ENCODE results near the gene CYB561D2.

The CYB561D2 gene

DNA sequence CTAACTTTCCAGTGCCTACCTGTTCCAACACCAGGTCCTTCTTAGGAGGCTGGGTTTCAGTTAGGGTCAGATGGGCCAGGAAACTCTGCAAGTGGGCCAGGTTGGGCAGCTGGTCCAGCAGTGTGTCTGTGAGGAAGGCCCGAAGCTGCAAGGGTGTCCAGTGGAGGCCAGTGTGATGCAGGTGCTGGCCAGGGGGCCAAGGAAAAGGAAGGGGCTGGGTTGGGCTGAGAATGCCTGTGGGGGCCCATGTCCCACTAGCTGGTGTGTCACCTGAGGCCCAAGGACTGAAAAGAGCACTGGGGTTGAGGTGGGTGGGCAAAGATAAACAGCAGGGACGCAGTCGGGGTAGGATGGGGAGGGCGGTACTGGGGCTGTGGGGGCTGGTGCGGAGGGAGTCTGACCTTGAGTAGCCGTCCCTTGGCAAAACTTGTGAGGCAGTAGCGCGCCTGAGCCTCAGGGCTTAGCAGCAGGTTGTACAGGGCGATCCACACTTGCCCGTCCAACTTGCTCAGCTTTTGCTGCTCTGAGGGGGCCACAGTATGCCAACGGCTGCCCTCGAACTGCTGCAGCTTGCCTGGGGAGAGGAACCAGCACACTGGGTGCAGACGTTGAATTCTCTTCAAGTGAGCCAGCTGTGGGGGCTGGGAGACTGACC lies 8.5 kb upstream of the CYB561D2 start:
- DNase-seq (ENCODE audit: low read depth): no peak

DNA sequence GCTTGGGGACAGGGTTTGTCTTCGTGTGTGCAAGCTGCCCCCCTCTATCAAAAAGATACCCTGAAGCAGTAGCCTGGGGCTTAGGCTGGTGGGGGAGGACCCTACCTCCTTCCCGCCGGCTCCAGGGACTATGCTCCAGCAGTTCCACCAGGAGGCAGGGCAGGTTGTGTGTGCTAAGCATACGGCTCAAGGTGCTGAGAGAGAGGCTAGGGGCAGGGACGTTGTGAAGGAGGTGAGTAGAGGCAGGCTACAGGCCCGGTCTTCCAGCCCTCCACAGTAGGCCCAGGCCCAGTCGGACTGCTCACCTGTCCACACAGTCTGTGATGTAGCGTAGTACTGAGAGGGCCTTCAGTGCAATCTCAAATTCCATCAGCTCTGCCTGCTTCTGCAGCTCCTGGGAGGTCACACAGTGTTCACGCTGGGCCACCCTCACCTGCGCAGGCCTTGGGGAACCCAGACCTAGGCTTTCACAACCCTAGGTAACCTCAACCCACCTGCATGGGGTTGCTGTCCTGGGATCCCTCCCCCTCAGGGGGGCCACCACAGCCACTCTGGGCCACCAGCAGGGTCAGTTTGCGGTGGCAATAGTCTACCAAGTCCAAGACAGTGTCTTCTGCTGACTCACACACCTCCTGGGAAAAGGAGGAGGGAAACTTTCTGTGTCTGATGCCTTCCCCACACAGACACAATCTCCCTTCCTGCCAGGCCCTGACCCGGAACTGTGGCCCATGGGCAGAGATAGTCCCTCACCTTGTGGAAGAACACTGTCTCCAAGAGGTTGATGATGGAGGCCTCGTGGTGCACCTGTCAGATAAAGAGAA lies 7.6 kb upstream of the CYB561D2 start:
- DNase-seq (ENCODE audit: low read depth): no peak

DNA sequence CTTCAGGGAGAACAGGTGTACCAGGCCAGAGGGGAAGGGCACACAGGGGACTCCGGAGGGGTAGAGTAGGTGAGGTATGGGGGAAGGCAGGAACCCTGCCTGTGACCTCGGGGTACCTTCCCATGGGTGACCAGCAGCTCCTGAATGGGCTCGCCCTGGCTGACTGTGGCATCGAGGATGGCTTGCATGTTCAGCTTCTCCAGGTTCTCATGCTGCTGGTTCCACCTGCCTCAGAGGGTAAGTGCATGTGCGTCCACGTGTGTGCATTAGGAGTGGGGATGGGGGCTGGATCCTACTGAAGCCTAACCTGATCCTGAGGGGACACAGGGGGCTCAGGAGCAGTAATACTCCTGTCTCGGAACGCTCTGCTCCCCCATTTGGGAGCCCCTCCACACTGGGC lies 5.7 kb upstream of the CYB561D2 start:
- no peak for DNase-seq (ENCODE audit: low read depth)

DNA sequence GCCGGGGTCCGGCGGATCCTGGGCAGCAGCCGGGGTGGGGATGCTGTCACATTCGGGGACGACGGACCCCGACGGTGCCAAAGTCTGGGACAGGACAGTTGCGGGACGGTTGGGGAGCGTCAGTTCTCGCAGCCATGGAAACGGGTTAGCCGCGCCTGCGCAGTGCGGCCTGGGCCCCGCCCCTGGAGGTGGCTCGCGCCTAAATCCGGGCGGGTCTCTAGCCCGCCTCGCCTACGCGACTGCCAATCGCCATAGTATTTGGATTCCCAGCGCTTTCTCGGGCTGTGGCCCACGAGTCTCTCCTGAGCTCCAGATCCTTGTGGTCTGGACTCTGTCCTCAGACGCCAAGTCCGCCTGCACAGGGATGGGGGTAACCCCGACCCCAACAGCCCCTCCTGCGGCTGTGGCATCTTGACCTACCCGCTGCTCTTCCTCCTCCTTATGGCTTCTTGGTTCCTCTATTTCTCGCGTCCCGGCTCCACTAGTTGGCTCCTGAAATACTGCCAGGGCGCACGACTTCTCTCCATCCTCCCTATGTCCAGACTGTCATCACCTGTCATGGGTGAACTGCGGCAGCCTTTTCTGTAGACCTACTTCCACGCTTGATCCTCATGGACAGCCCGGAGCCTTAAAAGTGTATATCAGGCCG lies 5.0 kb upstream of the CYB561D2 start, which contains the start of gene ZMYND10:
TSS of gene ZMYND10 (minus strand) at position 147 of the 649 bp plus-strand sequence. CDS start 153 bp downstream, outside the sequence.
- peak; percentile 65 for DNase-seq (ENCODE audit: low read depth)

DNA sequence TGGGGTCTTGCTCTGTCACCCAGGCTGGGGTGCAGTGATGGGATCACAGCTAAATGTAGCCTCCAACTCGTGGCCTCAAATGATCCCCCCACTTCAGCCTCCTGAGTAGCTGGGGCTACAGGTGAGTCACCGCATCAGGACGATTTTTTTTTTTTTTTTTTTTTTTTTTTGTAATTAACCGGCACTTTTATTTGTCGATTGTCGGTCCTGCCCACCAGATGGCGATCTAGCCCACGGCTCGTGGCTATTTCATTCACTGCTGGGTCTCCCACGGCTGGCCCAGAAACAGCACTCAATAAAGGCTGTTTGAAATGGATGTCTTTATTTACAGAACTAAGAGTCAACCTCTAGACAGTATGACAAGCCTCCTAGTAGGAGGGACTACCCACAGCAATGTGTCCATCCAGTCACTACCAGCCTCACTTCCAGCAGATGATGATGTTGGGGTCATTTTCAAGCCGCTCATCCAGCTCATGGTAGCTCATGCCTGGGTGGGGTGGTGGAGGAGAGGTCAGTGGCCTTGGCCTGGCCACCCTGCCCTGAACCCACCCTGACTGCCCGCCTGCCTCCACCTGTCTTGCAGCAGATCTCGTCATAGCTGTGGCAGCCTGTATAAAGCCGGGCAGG lies 3.4 kb upstream of the CYB561D2 start:
- peak; percentile 70 for DNase-seq (ENCODE audit: low read depth)

DNA sequence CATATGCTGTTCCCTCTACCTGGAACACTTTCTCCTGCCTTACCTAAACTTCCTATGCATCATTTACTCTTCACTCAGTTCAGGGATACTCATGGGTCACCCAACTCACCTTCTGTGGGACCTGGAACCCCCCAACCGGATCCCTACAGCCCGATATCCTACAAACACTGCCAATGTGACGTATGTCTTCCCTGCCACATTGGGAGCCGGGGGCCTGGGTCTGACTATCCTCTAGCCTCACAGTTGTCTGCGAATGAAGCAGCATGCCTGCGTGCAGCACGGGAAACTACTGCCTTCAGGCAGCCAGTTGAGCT lies 492 bp upstream of the CYB561D2 start:
- DNase-seq (ENCODE audit: low read depth): no peak

DNA sequence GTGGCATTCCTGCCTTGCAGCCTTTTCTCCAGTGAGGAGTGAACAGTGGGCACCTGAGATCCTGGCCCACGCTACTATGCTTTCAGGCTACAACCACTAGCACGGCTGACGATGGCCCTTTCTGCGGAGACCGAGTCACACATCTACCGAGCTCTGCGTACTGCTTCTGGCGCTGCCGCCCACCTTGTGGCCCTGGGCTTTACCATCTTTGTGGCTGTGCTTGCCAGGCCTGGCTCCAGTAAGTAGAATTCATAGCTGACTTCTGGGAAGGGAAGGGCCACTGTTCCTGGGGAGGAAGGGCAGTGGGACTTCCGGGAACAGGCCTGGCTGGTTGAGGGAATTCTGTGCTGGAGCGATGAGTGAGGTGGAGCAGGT lies 648 bp downstream of the CYB561D2 start:
- DNase-seq (ENCODE audit: low read depth): no peak

DNA sequence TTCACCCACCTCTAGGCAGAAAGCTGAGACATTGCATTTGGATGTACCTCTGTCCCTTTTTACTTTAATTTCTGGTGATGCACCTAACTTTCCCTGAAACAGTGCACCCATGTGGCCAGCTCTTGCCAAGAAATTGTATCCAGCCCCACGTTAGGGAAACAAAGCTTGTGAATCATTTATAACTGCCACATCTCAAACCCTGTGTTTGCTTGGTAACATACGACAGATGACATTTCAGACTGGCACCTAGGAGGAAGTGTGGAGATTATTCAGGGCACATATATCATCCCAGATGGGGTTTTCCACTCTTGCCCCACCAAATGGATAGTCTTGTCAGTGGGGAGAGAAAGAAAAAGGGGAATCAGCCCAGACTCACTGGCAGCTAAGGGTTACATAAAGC lies 2.1 kb downstream of the CYB561D2 start:
- no peak for DNase-seq (ENCODE audit: low read depth)

DNA sequence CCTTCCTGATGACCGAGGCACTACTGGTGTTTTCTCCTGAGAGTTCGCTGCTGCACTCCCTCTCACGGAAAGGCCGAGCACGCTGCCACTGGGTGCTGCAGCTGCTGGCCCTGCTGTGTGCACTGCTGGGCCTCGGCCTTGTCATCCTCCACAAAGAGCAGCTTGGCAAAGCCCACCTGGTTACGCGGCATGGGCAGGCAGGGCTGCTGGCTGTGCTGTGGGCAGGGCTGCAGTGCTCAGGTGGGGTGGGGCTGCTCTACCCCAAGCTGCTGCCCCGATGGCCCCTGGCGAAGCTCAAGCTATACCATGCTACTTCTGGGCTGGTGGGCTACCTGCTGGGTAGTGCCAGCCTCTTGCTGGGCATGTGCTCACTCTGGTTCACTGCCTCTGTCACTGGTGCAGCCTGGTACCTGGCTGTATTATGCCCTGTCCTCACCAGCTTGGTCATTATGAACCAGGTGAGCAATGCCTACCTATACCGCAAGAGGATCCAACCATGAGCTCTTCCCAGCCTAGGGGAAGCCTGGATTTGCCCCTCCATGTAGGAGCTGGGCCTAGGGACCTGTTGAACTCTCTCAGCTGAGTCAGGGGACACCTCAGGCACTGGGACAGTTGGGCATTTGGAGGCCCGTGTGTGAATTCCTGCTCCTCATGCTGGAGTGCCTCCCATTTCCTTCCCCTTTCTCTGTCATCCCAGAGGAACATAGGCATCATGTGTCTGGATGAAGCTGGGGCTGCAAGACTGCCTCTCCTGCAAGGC lies 2.8 kb downstream of the CYB561D2 start:
- DNase-seq (ENCODE audit: low read depth): no peak

DNA sequence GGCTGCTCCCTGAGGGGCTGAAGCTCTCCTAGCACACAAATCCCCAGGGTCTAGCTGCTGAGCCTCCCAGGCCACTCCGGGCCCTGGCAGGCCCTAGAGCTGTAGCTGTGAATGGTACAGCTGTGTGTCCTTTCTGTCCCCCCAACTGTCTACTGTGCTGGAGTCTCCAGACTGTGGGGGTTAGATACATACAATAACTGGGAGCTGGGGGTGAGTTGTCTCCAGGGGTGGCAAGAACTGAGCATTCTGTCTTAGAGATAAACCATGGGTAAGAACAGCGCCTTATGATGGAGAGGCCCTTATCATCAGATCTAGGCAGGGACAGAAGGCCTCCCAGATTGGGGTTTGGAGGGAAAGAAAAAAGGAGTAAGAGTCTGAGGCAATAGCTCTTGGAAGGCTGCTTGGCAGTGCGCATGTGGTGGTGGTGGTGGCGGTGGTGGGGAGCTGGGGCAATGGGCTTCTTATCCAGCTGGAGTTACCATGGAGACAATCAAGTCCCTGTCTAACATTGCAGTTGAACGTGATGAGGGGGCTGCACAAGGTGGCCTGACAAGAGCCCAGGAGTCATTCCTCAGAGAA lies 3.6 kb downstream of the CYB561D2 start:
- no peak for DNase-seq (ENCODE audit: low read depth)

DNA sequence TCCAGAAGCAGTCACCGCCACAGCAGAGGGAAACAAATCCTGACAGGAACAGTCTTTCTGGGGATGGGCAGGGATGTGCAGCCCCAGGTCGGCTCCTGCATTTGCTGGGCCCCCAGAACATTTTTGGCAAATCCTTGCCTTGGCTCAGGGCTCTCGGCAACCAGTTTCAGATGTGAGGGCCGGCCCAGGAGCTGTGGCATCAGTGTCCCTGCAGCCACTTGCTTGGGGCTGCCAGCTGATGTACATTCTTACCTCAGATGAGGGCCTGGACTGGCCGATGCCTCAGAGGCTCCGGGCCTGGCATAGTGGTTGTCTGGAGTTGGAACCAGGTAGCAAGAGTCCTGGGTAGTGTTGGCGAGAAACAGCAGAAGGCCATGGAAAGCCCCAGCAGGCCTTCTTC lies 4.2 kb downstream of the CYB561D2 start:
- DNase-seq (ENCODE audit: low read depth): no peak

DNA sequence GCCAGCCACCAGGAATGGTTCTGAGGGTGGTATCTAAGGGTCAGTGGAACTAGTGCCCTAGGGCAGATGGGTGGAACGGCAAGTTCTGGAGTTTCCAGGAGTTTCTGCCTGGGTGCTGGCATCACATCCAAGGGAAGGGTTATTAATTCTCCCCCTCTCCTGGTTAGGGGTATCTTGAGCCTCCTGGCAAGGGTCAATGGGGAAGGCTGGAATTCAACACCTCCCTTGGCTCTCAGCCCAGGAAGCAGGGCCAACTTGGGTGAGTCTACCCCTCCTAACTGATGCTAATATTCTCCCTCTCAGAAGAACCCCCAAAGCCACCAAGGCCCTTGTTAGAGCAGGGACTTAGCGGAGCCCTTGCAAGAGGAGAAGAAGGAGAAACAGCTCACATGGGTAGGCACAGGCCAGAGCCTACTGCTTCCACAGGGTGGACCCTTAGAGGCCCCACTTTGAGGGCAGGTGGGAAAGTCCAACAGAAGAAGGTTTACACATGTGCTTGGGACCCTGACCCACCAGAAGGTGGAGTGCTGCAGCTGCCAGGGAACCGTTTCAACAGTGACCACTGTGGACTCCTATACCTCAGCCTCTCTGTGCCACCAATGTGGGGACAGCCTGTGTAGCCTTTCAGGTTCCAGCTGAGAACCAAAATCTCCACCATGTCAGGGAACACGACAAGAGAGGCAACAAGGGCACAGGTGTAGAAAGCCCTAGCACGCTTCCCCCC lies 5.3 kb downstream of the CYB561D2 start:
- no peak for DNase-seq (ENCODE audit: low read depth)

DNA sequence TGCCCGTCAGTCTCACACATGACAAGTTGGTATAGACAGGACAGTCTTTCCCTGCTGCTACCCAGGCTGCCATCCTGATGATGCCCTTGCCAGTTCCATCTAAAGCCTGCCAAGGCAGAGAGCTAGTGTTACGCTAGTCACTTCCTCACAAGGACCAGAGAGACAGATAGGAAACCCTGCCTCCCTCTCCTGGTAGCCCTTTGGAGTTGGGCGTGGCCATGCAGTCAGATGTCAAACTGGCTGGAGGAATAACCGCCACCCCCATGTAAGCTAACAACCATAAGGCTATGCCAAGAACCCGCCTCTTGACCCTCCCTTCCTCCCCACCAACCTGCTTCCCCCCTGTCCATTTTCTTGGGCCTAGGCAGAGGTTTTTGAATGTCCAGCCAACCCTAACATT lies 5.9 kb downstream of the CYB561D2 start:
- no peak for DNase-seq (ENCODE audit: low read depth)

DNA sequence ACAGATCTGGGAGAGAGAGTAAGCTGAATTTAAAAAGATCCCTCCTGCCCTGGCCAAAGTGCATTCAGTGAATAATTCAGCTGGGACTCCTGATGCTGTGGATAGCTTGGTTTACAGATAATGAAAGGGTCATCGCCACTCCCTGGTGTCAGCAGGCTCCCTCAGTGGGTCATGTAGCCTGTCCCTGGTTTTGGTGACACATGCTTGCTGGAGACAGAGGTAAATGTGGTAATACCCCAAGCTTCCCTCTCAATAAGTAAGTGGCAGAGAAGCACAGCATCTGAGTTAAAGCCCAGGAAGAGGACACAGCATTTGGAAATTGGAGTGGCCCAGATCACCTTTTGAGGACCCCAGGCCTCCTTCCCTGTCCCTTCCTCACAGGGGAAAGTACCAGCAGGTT lies 6.8 kb downstream of the CYB561D2 start:
- no peak for DNase-seq (ENCODE audit: low read depth)

DNA sequence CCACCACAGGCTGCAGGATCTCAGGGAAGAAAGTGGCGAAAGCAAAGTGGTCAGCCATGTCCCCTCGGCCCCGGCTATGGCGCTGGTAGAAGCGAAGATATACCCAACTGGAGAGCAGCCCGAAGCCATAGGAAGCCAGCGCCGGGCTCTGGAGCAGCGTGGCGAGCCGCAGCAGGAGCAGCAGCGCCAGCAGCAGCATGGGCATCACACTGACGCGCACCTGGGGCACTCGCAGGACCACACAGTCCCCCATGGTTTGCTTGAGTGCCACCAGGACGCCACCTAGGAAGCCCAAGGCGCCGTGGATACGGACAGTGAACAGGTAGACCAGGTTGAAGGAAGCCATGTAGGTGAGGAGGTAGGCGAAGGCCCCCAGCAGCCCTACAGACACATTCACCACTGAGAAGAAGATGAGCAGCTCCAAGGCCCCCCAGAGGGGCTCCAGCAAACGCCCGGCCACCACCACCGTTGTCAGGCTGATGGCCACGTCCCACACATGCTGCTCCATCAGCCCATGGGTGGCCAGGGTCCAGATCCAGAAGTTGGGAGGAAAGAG lies 7.8 kb downstream of the CYB561D2 start:
- no peak for DNase-seq (ENCODE audit: low read depth)

DNA sequence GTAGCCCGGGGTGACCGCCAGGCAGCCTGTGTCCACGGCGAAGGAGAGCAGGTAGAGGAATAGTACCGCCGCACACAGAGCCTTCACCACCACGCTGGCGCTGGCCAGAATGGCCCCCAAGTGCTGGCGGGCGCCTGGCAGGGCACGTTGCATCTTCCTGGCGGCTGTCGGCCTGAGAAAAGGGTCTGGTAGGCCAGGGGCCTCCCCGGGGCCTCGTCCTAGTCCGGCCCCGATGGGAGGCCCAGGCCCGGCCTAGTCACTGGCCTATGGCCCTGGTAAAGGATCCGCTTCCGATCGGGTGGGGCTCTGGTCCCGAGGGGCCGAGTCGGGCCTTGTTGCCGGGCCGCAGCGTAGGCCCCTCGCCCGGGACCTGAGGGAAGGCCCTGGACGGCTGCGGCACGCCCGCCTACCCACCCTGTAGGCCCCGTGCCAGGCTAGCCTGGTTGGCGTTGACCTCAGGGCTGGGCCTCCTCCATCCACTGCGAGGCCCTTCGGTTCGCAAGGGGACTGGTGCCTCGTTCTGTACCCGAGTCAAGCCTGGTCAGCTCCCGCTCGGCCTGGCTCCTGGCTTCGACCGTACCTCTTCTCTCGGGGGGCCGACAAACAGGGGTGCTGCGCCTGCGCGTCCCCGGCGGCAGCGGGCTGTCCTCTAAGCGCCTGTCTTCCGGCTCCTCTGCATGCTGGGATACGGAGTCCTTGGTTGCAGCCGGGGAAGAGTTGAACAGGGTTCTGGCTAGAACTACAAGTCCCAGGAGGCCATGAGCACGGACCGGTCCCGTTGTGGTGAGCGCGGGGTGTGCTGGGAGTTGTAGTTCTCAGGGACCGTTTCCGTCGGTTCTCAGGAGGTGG lies 8.5 kb downstream of the CYB561D2 start, which contains the start of gene TMEM115:
TSS of gene TMEM115 (minus strand) at position 611 of the 849 bp plus-strand sequence. CDS start at position 153, 458 bp downstream.
- DNase-seq (ENCODE audit: low read depth): peak; percentile 91

DNA sequence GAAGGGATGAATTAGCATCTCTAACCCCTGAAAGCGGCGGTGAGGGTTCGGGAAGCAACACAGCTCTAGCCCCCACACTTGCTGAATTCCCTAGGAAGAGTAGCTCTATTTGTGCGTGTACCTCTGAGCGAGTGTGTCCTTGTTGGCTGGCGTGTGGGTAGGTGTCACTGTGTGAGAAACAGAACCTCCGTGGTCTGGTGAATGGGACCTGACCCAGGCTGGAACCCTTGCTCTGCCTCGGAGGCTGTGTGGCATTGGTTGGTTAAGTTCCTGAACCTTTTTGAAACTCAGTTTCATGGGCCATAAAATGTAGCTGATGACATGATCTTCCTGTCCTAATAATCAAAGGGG lies 9.1 kb downstream of the CYB561D2 start:
- no peak for DNase-seq (ENCODE audit: low read depth)

DNA sequence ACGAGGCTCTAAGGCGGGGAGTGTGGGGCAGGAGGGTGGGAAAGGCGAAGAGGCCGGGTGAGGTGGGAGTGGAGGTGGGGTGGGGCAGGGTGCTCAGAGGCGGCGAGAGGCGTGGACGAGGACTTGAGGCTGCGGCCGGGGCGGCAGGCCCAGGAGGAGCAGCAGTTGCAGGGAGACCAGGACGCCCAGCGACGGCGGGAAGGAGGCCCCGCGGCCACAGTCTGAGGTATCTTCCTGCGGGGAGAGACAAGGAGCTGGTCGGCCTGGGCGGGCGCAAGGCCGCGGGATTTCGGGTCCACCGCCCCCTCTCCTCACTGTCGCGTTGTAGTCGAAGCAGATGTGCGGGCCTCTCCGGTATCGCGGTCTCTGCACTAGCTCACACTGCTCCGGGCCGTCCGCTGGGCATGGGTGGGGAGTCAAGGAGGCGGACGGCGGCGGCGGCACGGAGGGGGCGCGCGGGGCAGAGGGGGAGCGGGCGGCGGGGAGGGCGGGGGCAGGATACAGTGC lies 14.0 kb downstream of the CYB561D2 start:
- no peak for DNase-seq (ENCODE audit: low read depth)

DNA sequence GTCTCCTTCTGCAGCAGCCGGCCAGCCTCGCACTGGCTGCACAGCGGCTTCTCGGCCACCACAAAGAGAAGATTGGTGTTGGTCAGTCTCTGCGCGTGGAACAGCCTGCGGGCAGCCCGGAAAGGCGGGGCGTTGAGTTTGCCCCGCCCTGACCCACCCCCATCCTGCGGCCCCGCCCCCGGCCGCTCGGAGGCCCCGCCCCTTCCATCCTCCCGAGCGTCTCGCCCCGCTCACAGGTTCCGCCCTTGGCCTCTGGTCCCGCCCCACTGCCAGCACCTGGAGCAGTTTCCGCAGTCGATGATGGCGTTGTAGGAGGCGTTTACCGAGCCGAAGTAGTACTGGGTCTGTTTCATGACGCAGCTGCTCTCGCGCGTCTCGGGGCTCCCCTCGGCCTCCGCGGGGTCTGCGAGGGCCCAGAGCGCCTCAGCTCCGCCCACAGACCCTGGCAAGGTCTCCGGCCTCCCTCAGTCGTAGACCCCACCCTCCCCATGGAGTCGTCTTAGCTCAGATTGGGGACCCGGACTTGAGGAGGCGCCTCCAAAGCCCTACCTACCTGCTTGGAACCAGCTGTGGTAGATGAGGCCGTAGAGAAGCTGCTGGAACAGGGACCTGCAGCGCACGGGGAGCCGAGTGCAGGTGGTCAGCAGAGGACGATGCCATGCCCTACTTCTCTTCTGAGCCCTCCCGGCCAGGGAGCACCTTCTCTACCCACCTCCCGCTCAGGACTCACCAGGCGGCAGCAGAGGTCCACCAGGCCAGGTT lies 14.6 kb downstream of the CYB561D2 start:
- DNase-seq (ENCODE audit: low read depth): peak; percentile 90

Data from activated T-helper 1 cell treated with Interleukin-2 at 50 U/mL for 16 hours (primary cell).